Measurements from ENCODE around the gene DTL. TPM values are rescaled to one million over a fixed set of nuclear protein-coding genes. Genes with fewer than 3 reads are reported as not detected.

Gene DTL
- total RNA-seq, 1 donor from 2014 or later = 1.7 TPM

Small RNA genes lying within 50 kb of the gene (microRNA-seq; reads per million reads assigned to microRNA genes)
- gene MIR3122 (ENCODE audit: borderline microRNAs expressed) = not detected

Other genes with a start within 250 kb of the DTL start
- 34.5 TPM for gene LPGAT1, start 205.0 kb upstream of the DTL start, total RNA-seq
- 15.9 TPM for gene INTS7, start 191 bp upstream of the DTL start, total RNA-seq
- gene PPP2R5A, start 249.7 kb downstream of the DTL start, total RNA-seq = 88.4 TPM